DMS53 treated with DMSO at 0.1 percent for 48 hours (cell line): ENCODE results near the gene CLIC5.
A peak's percentile ranks its signal among the peaks of the same experiment; 100 is the strongest.
"Not testable (repeated sequence)": the region's sequence is repeated elsewhere in the genome, so short reads cannot be mapped to it uniquely, and the experiment has no call there.

Experiments
- DNase-seq: peaks from one replicate; lab custom pipeline; 2025; ENCODE audit not compliant: unreplicated experiment; lab: John Stamatoyannopoulos, UW

The CLIC5 gene

GRCh38 chr6:45929421-45930361, 86.0 kb downstream of the CLIC5 start:
- DNase-seq = no peak

DNA sequence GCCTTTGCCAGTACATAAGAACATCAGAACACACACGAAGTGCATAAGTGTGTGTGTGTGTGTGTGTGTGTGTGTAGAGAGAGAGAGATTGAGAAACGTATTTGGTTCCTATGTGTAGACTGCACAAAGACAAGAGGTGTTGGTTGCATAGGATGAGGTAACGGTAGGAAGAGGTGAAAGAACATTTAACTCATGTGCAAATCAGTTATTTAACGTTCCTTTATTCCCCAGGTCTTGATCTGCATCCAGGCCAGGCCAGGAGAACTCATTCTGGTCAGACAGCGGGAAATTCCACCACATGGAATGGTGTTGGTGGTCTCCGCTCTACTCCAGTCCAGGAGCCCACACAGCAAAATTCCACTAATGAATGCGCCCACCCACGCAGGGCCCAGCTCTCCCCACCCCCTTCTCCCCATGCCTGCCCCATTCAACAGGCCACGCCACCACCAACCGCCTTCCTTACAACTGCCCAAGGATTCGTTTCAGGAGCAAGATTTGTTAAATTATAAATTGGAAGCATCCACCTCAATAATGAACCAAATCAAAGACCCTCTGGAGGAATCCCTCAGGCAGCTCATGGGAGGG, 86.8 kb downstream of the CLIC5 start:
- no peak for DNase-seq

DNA sequence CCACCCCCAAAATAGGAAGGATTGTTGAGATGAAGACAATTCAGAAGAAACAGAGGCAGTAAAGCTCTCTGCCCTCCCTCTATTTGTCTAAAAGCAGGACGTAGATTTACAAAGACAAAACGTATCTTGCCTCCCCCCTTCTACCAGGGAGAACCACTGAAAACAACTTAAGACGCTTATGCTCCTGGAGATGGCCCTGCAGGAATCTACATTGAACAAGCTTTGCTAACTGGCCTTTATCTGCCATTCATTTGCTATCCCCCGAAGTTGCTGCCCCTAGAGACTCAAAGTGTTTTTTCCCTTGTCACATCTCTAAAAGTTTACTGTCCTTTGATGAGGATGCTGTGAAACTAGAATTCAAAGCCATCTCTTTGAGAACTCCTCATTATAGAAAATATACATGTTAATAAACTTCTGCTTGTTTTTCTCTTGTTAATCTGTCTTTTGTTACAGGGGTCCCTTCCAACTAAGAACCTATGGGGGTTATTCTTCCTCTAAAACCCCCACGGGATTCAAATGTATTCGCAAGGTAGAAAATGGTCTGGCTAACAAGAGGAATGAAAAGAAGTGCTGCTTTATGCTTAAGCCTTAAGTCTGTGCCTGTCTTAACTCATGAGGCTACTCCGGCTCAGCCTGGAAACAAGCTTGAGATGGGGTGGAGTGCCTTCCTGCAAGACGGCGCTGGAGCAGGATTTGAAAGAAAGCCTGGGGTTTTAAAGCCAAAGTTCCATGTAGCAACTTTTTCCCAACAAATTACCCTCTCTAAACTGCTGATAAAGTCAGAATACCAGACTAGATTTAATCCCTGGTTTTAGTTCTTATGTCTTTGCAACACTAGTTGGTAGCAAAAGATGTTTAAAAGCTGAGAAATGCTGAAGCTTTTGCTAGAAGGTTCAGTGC, 88.0 kb downstream of the CLIC5 start:
- DNase-seq = no peak

GRCh38 chr6:45926423-45926822, 89.2 kb downstream of the CLIC5 start:
- not testable (repeated sequence) for DNase-seq

DNA sequence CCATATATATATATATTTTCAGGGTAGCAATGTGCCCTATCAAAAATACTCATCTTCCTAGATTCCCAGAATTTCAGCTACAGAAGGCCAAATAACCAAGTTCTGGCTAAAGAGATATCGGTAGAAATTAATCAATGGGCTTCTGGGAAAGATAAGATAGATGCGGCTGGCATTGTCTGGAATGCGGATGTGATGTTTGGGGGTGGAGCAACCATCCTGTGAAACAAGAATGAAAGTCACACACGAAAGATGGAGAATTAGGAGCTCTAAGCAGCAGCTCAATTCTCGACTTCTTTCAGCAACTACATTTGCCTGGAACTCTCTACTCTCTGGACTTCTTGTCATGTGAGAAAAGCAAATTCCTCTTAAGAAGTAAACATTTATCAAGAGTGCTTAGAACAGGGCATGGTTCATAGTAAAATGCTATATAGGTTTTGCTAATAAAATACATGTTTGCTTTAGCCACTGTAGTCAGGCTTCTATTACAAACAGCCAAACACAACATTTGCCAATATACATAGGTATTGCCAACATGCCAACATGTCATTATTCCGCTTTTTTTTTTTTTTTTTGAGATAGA, 90.8 kb downstream of the CLIC5 start:
- DNase-seq = no peak

GRCh38 chr6:45923831-45924391, 91.7 kb downstream of the CLIC5 start:
- no peak for DNase-seq

GRCh38 chr6:45922728-45923351, 92.8 kb downstream of the CLIC5 start:
- peak; percentile 25 for DNase-seq

- no peak for DNase-seq
Measured at GRCh38 chr6:45921691-45922281, 93.9 kb downstream of the CLIC5 start.

DNA sequence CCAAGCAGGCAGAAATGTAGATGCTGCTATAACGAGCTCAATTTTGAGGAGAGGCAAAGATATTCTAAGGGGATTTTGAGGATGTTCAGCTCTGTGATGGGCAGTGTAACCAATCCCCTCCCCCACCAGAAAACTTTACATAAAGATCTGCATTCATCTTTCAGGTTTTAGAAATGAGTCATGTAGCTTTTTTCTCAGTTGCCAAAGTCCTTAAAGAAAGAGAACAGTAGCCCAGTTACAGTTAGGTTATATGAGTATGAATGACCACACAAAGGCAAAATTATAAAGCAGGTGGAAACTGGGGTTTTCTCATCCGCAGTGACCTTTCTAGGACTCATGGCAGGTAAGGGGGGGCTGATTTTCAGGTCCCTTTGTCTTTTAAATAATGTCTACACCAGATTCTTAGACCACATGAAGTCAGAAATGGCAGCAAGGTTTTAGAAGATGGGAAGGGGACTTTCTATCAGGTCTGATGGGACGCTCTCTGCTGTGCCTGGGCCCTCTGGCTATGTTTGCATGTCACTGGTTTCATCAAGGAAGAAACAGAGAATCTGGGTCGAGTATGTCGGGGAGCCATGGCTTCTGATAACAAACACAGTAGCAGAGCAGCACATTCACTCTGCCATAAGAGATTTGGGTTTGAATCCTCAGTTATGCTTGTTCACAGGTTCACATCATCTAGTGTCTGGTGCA, 94.7 kb downstream of the CLIC5 start:
- DNase-seq = no peak

DNA sequence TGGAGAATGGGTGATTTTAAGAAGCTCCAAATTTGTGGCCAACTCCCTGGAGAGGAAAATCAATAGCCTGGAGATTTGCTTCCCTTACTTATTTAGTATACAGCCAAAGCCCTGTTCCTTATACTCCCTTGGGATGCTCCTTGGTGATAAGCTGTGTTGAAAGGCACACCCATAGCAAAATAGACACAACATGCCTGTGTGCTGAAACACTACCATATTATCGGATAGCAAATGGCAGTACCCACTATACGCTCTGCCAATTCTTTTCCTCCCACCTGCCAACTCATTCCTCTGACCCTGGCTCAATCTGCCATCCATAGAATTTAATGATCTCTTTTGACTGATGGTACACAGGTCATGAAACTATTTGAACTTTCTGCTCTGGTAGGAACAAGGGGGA, 98.2 kb downstream of the CLIC5 start:
- DNase-seq = no peak

DNA sequence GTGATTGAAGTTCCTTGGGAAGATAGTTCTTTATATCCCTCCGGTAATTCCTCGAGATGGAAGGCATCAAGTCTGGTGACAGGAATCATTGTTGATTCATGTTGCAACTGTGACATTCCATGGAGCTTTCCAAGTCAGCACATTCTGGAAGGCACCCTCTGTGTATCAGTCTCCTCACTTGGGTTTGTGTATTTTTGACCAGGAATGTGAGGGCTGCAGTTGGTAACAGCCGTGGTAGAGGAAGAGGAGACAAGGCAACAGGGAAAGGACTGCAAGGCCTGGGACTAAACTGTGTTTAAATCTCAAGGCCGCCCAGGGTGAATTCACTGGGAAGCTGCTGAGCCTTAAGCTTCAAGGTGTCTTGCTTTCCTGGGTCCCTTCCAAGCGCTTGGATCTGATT, 99.0 kb downstream of the CLIC5 start:
- no peak for DNase-seq

- no peak for DNase-seq
Measured at GRCh38 chr6:45915780-45916468, 99.7 kb downstream of the CLIC5 start.

GRCh38 chr6:45911691-45912090, 104.0 kb downstream of the CLIC5 start:
- DNase-seq = no peak

DNA sequence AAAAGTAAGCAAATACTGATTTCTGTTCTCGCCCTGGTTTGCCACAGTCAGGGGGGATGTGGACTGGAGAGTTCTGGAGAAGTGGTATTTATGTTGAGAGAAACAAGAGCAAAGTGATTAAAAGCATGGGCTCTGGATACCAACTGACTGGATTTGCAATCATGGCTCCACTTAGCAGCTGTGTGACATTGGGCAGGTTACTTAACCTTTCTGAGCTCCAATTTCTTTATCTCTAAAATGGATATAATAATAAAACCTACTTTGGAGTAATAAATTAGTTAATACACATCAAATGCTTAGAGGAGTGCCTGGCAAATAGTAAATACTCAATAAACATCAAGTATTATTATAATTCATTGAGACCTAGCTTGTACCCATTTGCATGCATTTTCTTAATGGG, 111.7 kb downstream of the CLIC5 start:
- no peak for DNase-seq

DNA sequence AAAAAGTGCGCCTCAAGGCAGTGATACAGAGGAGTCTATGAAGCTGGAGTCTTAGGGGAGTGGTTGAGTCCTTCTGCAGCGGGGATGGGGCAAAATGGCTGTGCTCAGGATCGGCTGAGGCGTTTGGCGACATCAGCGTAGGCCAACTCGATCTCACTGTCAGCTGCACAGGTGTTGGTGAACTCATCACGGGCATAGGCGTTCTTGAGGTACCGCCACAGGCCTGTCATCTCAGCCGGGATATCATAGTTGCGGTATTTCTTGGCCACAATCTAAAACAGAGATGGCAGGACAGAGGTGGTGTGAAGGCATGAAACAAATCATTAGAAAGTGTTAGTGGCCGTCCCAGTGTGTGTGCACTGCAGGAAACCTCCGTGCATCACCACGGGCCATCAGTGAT, 112.7 kb downstream of the CLIC5 start:
- DNase-seq = no peak

DNA sequence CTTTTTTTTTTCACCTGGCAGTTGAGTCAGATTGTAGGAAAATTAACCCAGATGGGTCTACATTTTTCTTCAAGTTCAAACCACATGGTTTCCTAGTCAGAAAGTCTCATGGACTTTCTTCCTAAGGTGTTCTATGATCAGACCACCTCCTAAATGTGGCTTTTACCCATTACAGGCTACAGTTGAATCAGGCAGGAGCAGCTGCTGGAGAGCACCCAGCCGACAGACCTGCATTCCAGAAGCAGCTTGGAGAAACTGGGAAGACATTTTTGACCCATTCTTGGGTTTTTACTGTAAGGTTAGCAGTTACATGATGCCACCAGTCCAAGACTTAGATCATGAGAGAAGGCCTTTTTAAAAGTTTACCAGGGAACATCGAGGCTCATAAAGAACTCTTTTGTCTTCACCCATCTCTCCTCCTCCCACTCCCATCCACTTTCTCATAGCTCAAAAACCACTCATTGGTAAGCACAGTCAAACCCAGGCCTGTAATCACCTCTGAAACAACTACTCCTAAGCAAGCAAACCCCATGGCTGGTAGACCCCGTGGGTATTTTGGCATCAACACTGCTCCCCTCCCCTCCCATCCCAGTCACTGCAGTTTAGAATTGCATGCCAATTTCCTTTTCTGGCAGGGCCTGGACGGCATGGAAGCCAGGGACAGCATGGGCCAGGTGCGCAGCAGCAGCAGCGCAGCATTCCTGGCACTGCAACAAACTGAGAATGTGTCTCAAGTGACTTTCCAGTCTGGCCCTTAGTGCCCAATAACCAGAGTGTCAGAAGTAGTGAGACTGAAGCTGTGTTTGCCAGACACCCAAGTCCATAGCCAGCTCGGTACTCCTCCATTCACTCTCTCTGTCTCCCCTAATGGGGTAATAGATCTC, 113.7 kb downstream of the CLIC5 start:
- DNase-seq = no peak

DNA sequence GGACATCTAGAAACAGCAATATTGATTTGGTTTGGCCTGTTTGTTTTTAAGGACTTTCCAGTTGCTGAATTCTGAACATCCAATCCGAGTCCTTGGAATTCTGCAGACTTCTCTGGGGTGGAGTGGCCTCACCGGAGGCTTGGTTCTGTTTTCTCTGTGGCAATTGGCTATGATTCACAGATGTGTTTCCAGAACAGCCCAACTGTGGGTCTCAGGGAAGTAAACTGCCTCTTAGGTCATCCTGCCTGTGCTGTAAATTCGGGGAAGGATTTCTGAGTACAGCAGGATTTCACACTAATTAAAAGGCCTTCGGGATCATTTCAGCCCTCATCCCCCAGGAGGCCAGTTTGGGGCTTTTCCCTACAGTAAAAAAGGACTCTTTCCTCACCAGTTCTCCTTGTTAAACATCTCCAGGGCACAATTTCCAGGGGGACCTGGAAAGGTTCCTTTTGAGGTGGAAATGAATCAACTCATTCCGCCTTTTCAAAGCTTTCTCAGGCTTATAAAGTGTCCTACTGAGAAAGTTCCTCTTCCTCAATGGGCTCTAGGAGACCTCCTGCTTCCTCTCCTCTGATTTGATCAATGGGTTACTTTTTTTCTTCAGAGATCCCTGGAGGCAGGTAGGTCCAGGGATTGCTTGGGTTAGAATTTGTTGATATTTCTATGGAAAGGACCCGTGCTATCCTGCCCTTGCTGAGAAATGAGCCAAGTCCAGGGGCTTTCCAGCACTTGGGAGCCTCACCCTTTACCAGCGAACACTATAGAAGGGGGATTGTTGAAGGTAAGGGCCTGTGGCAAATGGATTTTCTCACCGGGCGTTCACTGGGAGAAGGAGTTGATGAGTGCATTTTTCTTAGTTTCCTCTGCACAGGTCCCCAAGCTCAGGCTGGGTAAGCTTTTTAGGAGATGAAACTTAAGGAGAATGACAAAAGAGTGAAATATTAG, 114.6 kb downstream of the CLIC5 start:
- DNase-seq = no peak
